ENCODE results near the gene LINGO3.

LINGO3 gene

GRCh38 chr19:2326699-2327360 is 18.9 kb upstream of the LINGO3 start:
- DNase-seq (ENCODE audit: low spot score): no peak

GRCh38 chr19:2325281-2326046 is 17.5 kb upstream of the LINGO3 start:
- no peak for DNase-seq (ENCODE audit: low spot score)

- no peak for DNase-seq (ENCODE audit: low spot score)
These were observed 16.4 kb upstream of the LINGO3 start for GRCh38 chr19:2324220-2324948.

- DNase-seq (ENCODE audit: low spot score): no peak
These were observed 15.8 kb upstream of the LINGO3 start for GRCh38 chr19:2323707-2324106.

- no peak for DNase-seq (ENCODE audit: low spot score)
These were observed 13.8 kb upstream of the LINGO3 start for GRCh38 chr19:2321565-2322283.

- no peak for DNase-seq (ENCODE audit: low spot score)
These were observed 13.0 kb upstream of the LINGO3 start for GRCh38 chr19:2320939-2321338.

- DNase-seq (ENCODE audit: low spot score): no peak
These were observed 12.1 kb upstream of the LINGO3 start for GRCh38 chr19:2320049-2320448.

- DNase-seq (ENCODE audit: low spot score): no peak
These were observed 11.6 kb upstream of the LINGO3 start for GRCh38 chr19:2319551-2319950.

- no peak for DNase-seq (ENCODE audit: low spot score)
These were observed 11.0 kb upstream of the LINGO3 start for GRCh38 chr19:2318923-2319322.

- DNase-seq (ENCODE audit: low spot score): no peak
These were observed 9.8 kb upstream of the LINGO3 start for GRCh38 chr19:2317756-2318155.

- DNase-seq (ENCODE audit: low spot score): no peak
These were observed 9.3 kb upstream of the LINGO3 start for GRCh38 chr19:2317300-2317699.

- peak; percentile 83 for DNase-seq (ENCODE audit: low spot score)
These were observed 7.9 kb upstream of the LINGO3 start for GRCh38 chr19:2315818-2316353.

GRCh38 chr19:2315121-2315817 is 7.3 kb upstream of the LINGO3 start:
- no peak for DNase-seq (ENCODE audit: low spot score)

GRCh38 chr19:2312820-2313501 is 5.0 kb upstream of the LINGO3 start:
- no peak for DNase-seq (ENCODE audit: low spot score)

GRCh38 chr19:2311093-2311492 is 3.1 kb upstream of the LINGO3 start:
- DNase-seq (ENCODE audit: low spot score): no peak

GRCh38 chr19:2309734-2310362 is 1.9 kb upstream of the LINGO3 start:
- DNase-seq (ENCODE audit: low spot score): no peak

- no peak for DNase-seq (ENCODE audit: low spot score)
These were observed 389 bp downstream of the LINGO3 start for GRCh38 chr19:2307518-2308012.

GRCh38 chr19:2306971-2307370 is 983 bp downstream of the LINGO3 start:
- DNase-seq (ENCODE audit: low spot score): no peak

GRCh38 chr19:2306281-2306806 is 1.6 kb downstream of the LINGO3 start:
- DNase-seq (ENCODE audit: low spot score): no peak
